AG04450 (cell line): ENCODE data around the gene RELCH. TPM values are rescaled to one million over a fixed set of nuclear protein-coding genes. Genes with fewer than 3 reads are reported as not detected.

ENCODE experiments used
- CTCF ChIA-PET: fragments of 300-600, 350-600 bp; formaldehyde crosslinking; extraction: SDS; loops from one replicate; lab custom pipeline; 2022; ENCODE audit warnings: antibody characterized with exemption, inconsistent platforms; lab: Charles Lee
- POLR2A ChIA-PET: fragments of 350-600 bp; formaldehyde crosslinking; extraction: SDS; loops from one replicate; lab custom pipeline; 2021; ENCODE audit warnings: antibody characterized with exemption, inconsistent platforms; lab: Yijun Ruan, JAX
- DNase-seq: peaks from one replicate; pipeline ENCODE4 v3.0.0-alpha.2; 2011; ENCODE audit warnings: low read depth, low spot score
- H3K27ac ChIP-seq: one replicate; pipeline ENCODE4 v1.5.1; 2012; ENCODE audit warnings: low read depth, low read length, control low read depth
- H3K27me3 ChIP-seq: one replicate; pipeline ENCODE4 v1.6.0; 2012; ENCODE audit warnings: low read length; ENCODE audit not compliant: control insufficient read depth, insufficient read depth
- H3K4me3 ChIP-seq: 2 replicates; pipeline ENCODE4 v1.5.1; 2011; ENCODE audit warnings: mild to moderate bottlenecking, low read depth, low read length, control low read depth
- H3K9me3 ChIP-seq: 2 replicates; pipeline ENCODE4 v1.5.1; 2012; ENCODE audit warnings: low read length; ENCODE audit not compliant: control insufficient read depth, insufficient read depth
- polyA plus RNA-seq: library from polyadenylated mRNA; depleted of rRNA; stranded (reverse); fragments of >200 nt; gene quantifications from 2 replicates; pipeline ENCODE4 v1.2.3, GENCODE V29; 2011
- TF ChIP-seq, protein P1 (sequence below): IDR thresholded peaks from 2 replicates; pipeline ENCODE4 v1.5.1; 2011; ENCODE audit warnings: low read depth, low read length, control low read depth, inconsistent platforms

Gene RELCH
- polyA plus RNA-seq, 1 experiment: 14.5 TPM

DNA sequence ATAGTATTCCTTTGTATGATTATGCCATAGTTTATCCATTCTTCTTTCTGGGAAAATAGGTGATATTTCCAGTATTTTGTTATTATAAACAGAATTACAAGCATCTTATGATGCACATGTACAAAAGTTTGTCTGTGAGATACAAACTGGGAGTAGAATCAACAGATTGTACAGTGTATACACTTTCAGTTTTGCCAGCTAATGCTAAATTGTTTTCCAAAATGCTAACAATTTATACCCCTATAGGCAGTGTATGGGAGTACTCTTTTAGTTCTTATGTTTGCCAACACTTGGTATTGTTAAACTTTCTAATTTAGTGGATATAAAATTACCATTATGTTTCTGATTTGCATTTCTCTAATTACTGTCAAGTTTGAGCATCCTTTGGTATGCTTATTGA, 107.0 kb downstream of the RELCH start:
- DNase-seq: no peak
- ChIA-PET POLR2A (no interaction called here), CTCF (no interaction called here)
- Histone ChIP-seq H3K27ac (no peak overlapping the region), H3K27me3 (no peaks in the 10 kb centered on the region), H3K9me3 (no peaks in the 10 kb centered on the region), H3K4me3 (no peak overlapping the region)
- TF ChIP-seq, protein P1, sequence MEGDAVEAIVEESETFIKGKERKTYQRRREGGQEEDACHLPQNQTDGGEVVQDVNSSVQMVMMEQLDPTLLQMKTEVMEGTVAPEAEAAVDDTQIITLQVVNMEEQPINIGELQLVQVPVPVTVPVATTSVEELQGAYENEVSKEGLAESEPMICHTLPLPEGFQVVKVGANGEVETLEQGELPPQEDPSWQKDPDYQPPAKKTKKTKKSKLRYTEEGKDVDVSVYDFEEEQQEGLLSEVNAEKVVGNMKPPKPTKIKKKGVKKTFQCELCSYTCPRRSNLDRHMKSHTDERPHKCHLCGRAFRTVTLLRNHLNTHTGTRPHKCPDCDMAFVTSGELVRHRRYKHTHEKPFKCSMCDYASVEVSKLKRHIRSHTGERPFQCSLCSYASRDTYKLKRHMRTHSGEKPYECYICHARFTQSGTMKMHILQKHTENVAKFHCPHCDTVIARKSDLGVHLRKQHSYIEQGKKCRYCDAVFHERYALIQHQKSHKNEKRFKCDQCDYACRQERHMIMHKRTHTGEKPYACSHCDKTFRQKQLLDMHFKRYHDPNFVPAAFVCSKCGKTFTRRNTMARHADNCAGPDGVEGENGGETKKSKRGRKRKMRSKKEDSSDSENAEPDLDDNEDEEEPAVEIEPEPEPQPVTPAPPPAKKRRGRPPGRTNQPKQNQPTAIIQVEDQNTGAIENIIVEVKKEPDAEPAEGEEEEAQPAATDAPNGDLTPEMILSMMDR: no peak

DNA sequence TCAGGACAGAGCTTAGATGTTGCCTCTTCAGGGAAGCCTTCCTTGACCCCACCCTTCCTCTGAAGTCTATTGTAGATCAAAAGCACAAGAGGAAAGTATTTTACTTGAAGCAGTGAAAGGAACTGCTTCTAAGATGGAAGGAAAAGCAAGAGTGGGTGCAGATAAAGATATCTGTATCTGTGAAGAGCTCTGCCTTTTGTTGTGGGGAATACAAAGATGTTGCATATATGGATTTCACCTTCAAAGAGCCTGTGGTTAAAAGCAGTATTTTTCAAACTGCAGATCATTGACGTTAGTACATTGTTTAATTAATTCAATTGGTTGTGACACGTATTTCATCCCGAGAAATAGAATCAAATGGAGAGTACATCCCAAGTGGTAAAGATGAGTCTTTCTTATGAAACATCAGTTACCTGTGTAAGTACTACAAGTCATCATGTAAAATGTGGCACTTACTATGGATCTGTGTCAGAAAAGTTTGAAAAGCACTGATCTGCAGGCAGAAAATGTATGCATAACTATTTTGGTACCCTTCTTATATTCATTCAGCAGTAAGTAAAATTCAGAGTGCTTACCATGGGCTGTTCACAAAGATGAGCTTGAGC, 113.4 kb downstream of the RELCH start:
- Histone ChIP-seq H3K27ac (no peak overlapping the region), H3K9me3 (no peaks in the 10 kb centered on the region), H3K27me3 (no peaks in the 10 kb centered on the region), H3K4me3 (no peak overlapping the region)
- TF ChIP-seq, protein P1: no peak
- no peak for DNase-seq
- ChIA-PET CTCF (interaction anchor here (0.6 kb wide), 1 partner anchor 23 kb away, joined by 3 read pairs; no protein-coding TSS in a partner anchor), POLR2A (no interaction called here)

DNA sequence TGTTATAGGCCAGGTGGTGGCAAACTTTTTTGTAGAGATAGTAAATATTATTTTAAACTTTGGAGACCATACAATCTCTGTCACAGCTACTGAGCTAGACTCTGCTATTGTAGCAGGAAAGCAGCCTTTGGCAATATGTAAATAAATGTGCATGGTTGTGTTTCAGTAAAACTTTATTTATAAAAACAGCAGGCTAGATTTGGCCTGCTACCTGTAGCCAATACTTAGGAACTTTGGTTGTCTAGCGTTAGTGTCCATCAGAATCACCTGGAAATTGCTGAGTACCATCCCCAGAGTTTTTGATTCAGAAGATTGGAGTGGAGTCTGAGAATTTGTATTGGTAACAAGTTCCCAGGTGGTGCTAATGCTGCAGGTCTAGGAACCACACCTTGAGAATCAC, 114.3 kb downstream of the RELCH start:
- CTCF ChIA-PET: no interaction called here
- Histone ChIP-seq H3K27ac (no peak overlapping the region), H3K4me3 (no peak overlapping the region), H3K27me3 (no peaks in the 10 kb centered on the region), H3K9me3 (no peaks in the 10 kb centered on the region)
- no peak for DNase-seq
- TF ChIP-seq, protein P1: no peak
- POLR2A ChIA-PET: no interaction called here

DNA sequence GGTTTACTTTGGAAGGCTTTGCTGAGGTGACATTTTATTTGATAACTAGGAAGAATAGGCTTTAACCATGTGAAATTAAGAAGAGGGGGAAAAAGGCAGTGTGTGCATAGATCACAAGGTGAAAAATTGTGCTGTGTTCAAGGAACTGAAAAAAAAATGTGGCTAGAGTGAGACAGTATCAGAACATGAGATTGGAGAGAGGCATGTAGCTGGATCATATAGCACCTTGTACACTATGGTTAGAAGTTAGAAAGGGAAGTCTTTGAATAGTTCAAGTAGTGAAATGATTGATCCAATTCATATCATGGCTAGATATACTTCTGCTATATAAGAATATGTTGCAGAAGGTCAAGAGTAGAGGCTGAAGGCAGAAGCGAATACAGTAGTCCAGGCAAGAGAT, 125.8 kb downstream of the RELCH start:
- ChIA-PET POLR2A (no interaction called here), CTCF (interaction anchor here (0.5 kb wide), 1 partner anchor 21 kb away, joined by 3 read pairs; no protein-coding TSS in a partner anchor)
- DNase-seq: no peak
- no peaks in the 10 kb centered on the region for H3K27me3 ChIP-seq
- TF ChIP-seq, protein P1: no peak
- no peaks in the 10 kb centered on the region for H3K9me3 ChIP-seq
- no peak overlapping the region for H3K27ac ChIP-seq
- no peak overlapping the region for H3K4me3 ChIP-seq

DNA sequence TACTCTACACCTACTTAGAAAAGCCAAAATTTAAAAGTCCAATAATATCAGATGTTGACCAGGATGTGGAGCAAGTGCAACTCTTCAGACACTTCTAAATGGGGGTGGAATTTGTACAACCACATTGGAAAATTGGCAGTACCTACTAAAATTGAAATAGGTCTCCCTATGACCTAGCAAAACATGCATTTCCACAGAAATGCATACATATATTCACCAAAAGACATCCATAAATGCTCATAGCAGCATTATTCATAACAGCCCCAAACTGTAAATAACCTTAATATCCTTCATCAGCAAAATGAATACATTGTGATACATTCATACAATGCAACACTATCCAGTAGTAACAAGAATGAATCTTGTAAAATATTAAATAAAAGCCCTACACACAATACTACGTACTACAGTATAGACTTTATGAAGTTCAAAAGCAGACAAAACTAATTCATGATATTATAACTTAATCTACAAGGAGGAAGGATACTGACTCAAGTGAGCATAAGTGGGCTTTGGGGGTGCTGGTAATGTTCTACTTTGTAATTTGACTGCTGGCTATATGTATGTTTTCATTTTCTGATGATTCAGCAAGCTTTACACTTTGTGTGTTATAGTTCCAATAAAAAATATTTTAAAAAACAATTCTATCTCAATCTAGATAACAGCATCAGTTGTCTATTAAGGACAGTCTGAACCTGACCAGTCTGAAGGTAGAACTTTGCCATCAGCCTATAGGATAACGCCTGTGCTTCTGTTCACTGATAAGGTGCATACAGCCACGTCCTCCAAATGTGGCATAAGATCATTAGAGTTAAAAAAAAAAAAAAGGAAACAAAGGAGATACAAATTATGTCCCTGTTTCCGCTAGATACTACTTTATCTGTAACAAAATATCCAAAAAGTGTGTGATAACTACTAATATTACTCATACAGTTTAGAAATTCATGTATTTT, 131.4 kb downstream of the RELCH start:
- POLR2A ChIA-PET: no interaction called here
- CTCF ChIA-PET: no interaction called here

More for the DNA sequence above, 131.4 kb downstream of the RELCH start:
- H3K27me3 ChIP-seq: peaks cover 12% of the 10 kb centered on the region
- H3K9me3 ChIP-seq: no peaks in the 10 kb centered on the region
- TF ChIP-seq, protein P1: no peak
- no peak overlapping the region for H3K4me3 ChIP-seq
- H3K27ac ChIP-seq: no peak overlapping the region
- DNase-seq: no peak
